Measurements from ENCODE around the gene LEFTY2. TPM values are rescaled to one million over a fixed set of nuclear protein-coding genes. Genes with fewer than 3 reads are reported as not detected.

LEFTY2 gene
- total and polyA plus RNA-seq, 9 of the 15 experiments (the other 6 are each of a cell fraction or from before 2014, with no cell fraction given) = 0.04 to 0.14 TPM; not detected in 7

- peak; percentile 90 for TF ChIP-seq CREB3L1 (IDR thresholded peaks at IDR 0.05; ENCODE audit: borderline replicate concordance, low read depth)
- no peak for TF ChIP-seq ADNP (tag; IDR thresholded peaks at IDR 0.05)
- TF ChIP-seq, protein P1, sequence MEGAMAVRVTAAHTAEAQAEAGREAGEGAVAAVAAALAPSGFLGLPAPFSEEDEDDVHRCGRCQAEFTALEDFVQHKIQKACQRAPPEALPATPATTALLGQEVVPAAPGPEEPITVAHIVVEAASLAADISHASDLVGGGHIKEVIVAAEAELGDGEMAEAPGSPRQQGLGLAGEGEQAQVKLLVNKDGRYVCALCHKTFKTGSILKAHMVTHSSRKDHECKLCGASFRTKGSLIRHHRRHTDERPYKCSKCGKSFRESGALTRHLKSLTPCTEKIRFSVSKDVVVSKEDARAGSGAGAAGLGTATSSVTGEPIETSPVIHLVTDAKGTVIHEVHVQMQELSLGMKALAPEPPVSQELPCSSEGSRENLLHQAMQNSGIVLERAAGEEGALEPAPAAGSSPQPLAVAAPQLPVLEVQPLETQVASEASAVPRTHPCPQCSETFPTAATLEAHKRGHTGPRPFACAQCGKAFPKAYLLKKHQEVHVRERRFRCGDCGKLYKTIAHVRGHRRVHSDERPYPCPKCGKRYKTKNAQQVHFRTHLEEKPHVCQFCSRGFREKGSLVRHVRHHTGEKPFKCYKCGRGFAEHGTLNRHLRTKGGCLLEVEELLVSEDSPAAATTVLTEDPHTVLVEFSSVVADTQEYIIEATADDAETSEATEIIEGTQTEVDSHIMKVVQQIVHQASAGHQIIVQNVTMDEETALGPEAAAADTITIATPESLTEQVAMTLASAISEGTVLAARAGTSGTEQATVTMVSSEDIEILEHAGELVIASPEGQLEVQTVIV (CRISPR knock-in tag; IDR thresholded peaks at IDR 0.05; ENCODE audit: borderline replicate concordance) = no peak
- no peak for TF ChIP-seq ZFP1 (CRISPR knock-in tag; IDR thresholded peaks at IDR 0.05)
- TF ChIP-seq, protein P2, sequence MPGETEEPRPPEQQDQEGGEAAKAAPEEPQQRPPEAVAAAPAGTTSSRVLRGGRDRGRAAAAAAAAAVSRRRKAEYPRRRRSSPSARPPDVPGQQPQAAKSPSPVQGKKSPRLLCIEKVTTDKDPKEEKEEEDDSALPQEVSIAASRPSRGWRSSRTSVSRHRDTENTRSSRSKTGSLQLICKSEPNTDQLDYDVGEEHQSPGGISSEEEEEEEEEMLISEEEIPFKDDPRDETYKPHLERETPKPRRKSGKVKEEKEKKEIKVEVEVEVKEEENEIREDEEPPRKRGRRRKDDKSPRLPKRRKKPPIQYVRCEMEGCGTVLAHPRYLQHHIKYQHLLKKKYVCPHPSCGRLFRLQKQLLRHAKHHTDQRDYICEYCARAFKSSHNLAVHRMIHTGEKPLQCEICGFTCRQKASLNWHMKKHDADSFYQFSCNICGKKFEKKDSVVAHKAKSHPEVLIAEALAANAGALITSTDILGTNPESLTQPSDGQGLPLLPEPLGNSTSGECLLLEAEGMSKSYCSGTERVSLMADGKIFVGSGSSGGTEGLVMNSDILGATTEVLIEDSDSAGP (CRISPR knock-in tag; IDR thresholded peaks at IDR 0.05) = 0 out of 2 replicates have a peak, but pooled peaks have one; percentile 63
- TF ChIP-seq ZNF165 (CRISPR knock-in tag; IDR thresholded peaks at IDR 0.05; ENCODE audit: borderline replicate concordance) = no peak
- TF ChIP-seq CBFA2T2 (conservative IDR thresholded peaks at IDR 0.05) = peak; percentile 59; the same call in 1 of the 2 replicates
- no peak for TF ChIP-seq ZNF174 (CRISPR knock-in tag; IDR thresholded peaks at IDR 0.05)
- TF ChIP-seq, protein P3, sequence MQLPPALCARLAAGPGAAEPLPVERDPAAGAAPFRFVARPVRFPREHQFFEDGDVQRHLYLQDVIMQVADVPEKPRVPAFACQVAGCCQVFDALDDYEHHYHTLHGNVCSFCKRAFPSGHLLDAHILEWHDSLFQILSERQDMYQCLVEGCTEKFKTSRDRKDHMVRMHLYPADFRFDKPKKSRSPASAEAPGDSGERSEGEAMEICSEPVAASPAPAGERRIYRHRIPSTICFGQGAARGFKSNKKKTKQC (CRISPR knock-in tag; IDR thresholded peaks at IDR 0.05) = peak; percentile 93
- no peak for TF ChIP-seq PTBP1 (IDR thresholded peaks at IDR 0.05; ENCODE audit: low read depth, low read length)
- peak; percentile 70; the same call in 1 of the 2 replicates for TF ChIP-seq ZNF76 (CRISPR knock-in tag; IDR thresholded peaks at IDR 0.05; ENCODE audit: borderline replicate concordance)
- no peak for TF ChIP-seq ZNF282 (CRISPR knock-in tag; IDR thresholded peaks at IDR 0.05)
- TF ChIP-seq DMBX1 (CRISPR knock-in tag; IDR thresholded peaks at IDR 0.05; ENCODE audit: borderline replicate concordance) = no peak
- TF ChIP-seq MEF2A (IDR thresholded peaks at IDR 0.05; ENCODE audit: control insufficient read depth, low read depth, low read length) = no peak
- TF ChIP-seq, protein P4, sequence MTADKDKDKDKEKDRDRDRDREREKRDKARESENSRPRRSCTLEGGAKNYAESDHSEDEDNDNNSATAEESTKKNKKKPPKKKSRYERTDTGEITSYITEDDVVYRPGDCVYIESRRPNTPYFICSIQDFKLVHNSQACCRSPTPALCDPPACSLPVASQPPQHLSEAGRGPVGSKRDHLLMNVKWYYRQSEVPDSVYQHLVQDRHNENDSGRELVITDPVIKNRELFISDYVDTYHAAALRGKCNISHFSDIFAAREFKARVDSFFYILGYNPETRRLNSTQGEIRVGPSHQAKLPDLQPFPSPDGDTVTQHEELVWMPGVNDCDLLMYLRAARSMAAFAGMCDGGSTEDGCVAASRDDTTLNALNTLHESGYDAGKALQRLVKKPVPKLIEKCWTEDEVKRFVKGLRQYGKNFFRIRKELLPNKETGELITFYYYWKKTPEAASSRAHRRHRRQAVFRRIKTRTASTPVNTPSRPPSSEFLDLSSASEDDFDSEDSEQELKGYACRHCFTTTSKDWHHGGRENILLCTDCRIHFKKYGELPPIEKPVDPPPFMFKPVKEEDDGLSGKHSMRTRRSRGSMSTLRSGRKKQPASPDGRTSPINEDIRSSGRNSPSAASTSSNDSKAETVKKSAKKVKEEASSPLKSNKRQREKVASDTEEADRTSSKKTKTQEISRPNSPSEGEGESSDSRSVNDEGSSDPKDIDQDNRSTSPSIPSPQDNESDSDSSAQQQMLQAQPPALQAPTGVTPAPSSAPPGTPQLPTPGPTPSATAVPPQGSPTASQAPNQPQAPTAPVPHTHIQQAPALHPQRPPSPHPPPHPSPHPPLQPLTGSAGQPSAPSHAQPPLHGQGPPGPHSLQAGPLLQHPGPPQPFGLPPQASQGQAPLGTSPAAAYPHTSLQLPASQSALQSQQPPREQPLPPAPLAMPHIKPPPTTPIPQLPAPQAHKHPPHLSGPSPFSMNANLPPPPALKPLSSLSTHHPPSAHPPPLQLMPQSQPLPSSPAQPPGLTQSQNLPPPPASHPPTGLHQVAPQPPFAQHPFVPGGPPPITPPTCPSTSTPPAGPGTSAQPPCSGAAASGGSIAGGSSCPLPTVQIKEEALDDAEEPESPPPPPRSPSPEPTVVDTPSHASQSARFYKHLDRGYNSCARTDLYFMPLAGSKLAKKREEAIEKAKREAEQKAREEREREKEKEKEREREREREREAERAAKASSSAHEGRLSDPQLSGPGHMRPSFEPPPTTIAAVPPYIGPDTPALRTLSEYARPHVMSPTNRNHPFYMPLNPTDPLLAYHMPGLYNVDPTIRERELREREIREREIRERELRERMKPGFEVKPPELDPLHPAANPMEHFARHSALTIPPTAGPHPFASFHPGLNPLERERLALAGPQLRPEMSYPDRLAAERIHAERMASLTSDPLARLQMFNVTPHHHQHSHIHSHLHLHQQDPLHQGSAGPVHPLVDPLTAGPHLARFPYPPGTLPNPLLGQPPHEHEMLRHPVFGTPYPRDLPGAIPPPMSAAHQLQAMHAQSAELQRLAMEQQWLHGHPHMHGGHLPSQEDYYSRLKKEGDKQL (CRISPR knock-in tag; IDR thresholded peaks at IDR 0.05; ENCODE audit: borderline replicate concordance) = no peak
Observed at GRCh38 chr1:225923692-225924555, 17.1 kb downstream of the LEFTY2 start, which contains the start of gene PYCR2 (continued).
